ENCODE results near the gene TIPARP. TPM values are rescaled to one million over a fixed set of nuclear protein-coding genes. Genes with fewer than 3 reads are reported as not detected.
"Not testable (repeated sequence)": the region's sequence is repeated elsewhere in the genome, so short reads cannot be mapped to it uniquely, and the experiment has no call there.

The TIPARP gene
- total and polyA plus RNA-seq, 7 donors: 12.2 to 42.8 (median 25.8) TPM

GRCh38 chr3:156711113-156711512 lies 36.7 kb downstream of the TIPARP start:
- no peak for TF ChIP-seq CTCF (IDR thresholded peaks at IDR 0.05)
- no peak for TF ChIP-seq POLR2AphosphoS5 (IDR thresholded peaks at IDR 0.05)
- no peak for TF ChIP-seq EP300 (IDR thresholded peaks at IDR 0.05)
- no peak for TF ChIP-seq POLR2A (IDR thresholded peaks at IDR 0.05)
- intact Hi-C loops (cut with DNase I): no loop called here
- Histone ChIP-seq H3K27ac (no peak overlapping the region), H3K36me3 (peaks cover 0 to 49% (median 3%) of the 10 kb centered on the region in 4 donors), H3K4me1 (no peaks in the 10 kb centered on the region), H3K27me3 (no peaks in the 10 kb centered on the region), H3K4me3 (no peak overlapping the region), H3K9me3 (no peaks in the 10 kb centered on the region)
- DNase-seq: no peak
- 30 to 74% methylated on average over 1 of the region's 1 CpG for WGBS, 2 donors

GRCh38 chr3:156711944-156712343 lies 37.6 kb downstream of the TIPARP start:
- peaks cover 0 to 41% (median 3%) of the 10 kb centered on the region in 4 donors for H3K36me3 ChIP-seq
- H3K27me3 ChIP-seq; intact Hi-C loops (cut with DNase I); DNase-seq; H3K4me3 ChIP-seq; H3K4me1 ChIP-seq; H3K27ac ChIP-seq; H3K9me3 ChIP-seq: not testable (repeated sequence)
- 96 to 99% methylated on average over 4 of the region's 4 CpGs for WGBS, 2 donors

GRCh38 chr3:156716105-156716862 lies 41.9 kb downstream of the TIPARP start:
- Histone ChIP-seq H3K4me3 (no peak overlapping the region), H3K4me1 (no peaks in the 10 kb centered on the region), H3K9me3 (no peaks in the 10 kb centered on the region), H3K27me3 (no peaks in the 10 kb centered on the region), H3K27ac (no peak overlapping the region), H3K36me3 (no peaks in the 10 kb centered on the region)
- intact Hi-C loops (cut with DNase I): no loop called here
- DNase-seq: no peak
- WGBS, 2 donors: 83 to 89% methylated on average over 6 of the region's 6 CpGs
- TF ChIP-seq POLR2AphosphoS5 (IDR thresholded peaks at IDR 0.05) (no peak), POLR2A (IDR thresholded peaks at IDR 0.05) (no peak), CTCF (IDR thresholded peaks at IDR 0.05) (no peak), EP300 (IDR thresholded peaks at IDR 0.05) (no peak)

GRCh38 chr3:156718622-156719306 lies 44.4 kb downstream of the TIPARP start:
- intact Hi-C loops (cut with DNase I): no loop called here
- Histone ChIP-seq H3K4me1 (no peaks in the 10 kb centered on the region), H3K27me3 (no peaks in the 10 kb centered on the region), H3K4me3 (no peak overlapping the region), H3K27ac (no peak overlapping the region), H3K36me3 (no peaks in the 10 kb centered on the region), H3K9me3 (no peaks in the 10 kb centered on the region)
- 53 to 79% methylated on average over 3 of the region's 3 CpGs for WGBS, 2 donors
- TF ChIP-seq POLR2AphosphoS5 (IDR thresholded peaks at IDR 0.05): no peak
- TF ChIP-seq CTCF (IDR thresholded peaks at IDR 0.05): no peak
- no peak for TF ChIP-seq EP300 (IDR thresholded peaks at IDR 0.05)
- no peak for TF ChIP-seq POLR2A (IDR thresholded peaks at IDR 0.05)
- no peak for DNase-seq

- no peak for TF ChIP-seq CTCF (IDR thresholded peaks at IDR 0.05)
- TF ChIP-seq POLR2A (IDR thresholded peaks at IDR 0.05): no peak
- TF ChIP-seq EP300 (IDR thresholded peaks at IDR 0.05): no peak
- TF ChIP-seq POLR2AphosphoS5 (IDR thresholded peaks at IDR 0.05): no peak
- Histone ChIP-seq H3K4me1 (no peaks in the 10 kb centered on the region), H3K27me3 (no peaks in the 10 kb centered on the region), H3K27ac (no peak overlapping the region), H3K4me3 (no peak overlapping the region), H3K36me3 (no peaks in the 10 kb centered on the region), H3K9me3 (no peaks in the 10 kb centered on the region)
- DNase-seq: no peak
- 54 to 62% methylated on average over 2 of the region's 2 CpGs for WGBS, 2 donors
- intact Hi-C loops (cut with DNase I): no loop called here
These were observed 46.4 kb downstream of the TIPARP start for GRCh38 chr3:156720826-156721225.

All from sigmoid colon (tissue), 7 donors.